ENCODE results near the gene ASTN2. TPM values are rescaled to one million over a fixed set of nuclear protein-coding genes. Genes with fewer than 3 reads are reported as not detected.

The ASTN2 gene
- polyA plus RNA-seq, 2 of the 4 experiments (the other 2 are of a cell fraction), result 5.8 to 11.6 TPM

- 70% methylated on average over 1 of the region's 1 CpG for WGBS (ENCODE audit: missing lambda C conversion rate)
- POLR2A ChIA-PET, result no interaction called here
Observed at GRCh38 chr9:116697362-116697761, 717.5 kb downstream of the ASTN2 start.

GRCh38 chr9:116695438-116695837 is 719.4 kb downstream of the ASTN2 start:
- DNase-seq (ENCODE audit: low read depth in 1 of 2, low spot score in 1 of 2) (no peak), ATAC-seq (no peak), FAIRE-seq (no peak)
- ChIA-PET CTCF (no interaction called here), POLR2A (no interaction called here)
- Histone ChIP-seq H3K27ac (no peak overlapping the region), H3K4me2 (no peak overlapping the region), H3K4me1 (peaks cover 30% of the 10 kb centered on the region), H3K4me3 (no peak overlapping the region), H3K9me3 (no peaks in the 10 kb centered on the region)
- 75% methylated on average over 3 of the region's 3 CpGs for WGBS (ENCODE audit: missing lambda C conversion rate)
- TF ChIP-seq JUN (IDR thresholded peaks at IDR 0.05), result no peak
- TF ChIP-seq RCOR1 (IDR thresholded peaks at IDR 0.05; ENCODE audit: low read depth, low read length), result no peak
- TF ChIP-seq NR3C1 (IDR thresholded peaks at IDR 0.05), result no peak

More at GRCh38 chr9:116697362-116697761, 717.5 kb downstream of the ASTN2 start:
- H3K4me3 ChIP-seq, result no peak overlapping the region
- FAIRE-seq, result no peak
- H3K9me3 ChIP-seq, result no peaks in the 10 kb centered on the region
- CTCF ChIA-PET, result interaction anchor here (0.7 to 3.4 kb wide), 2 partner anchors 8 to 40 kb away, joined by 3 to 11 read pairs; no protein-coding TSS in a partner anchor
- no peak for ATAC-seq
- H3K27ac ChIP-seq, result no peak overlapping the region
- no peak overlapping the region for H3K4me2 ChIP-seq
- no peak for TF ChIP-seq ELK1 (IDR thresholded peaks at IDR 0.05; ENCODE audit: low read depth, low read length)
- DNase-seq (ENCODE audit: low read depth in 1 of 2, low spot score in 1 of 2), result no peak
- H3K4me1 ChIP-seq, result peaks cover 22% of the 10 kb centered on the region; the same call in 2 of the 3 replicates

- POLR2A ChIA-PET, result no interaction called here
- DNase-seq (ENCODE audit: low read depth in 1 of 2, low spot score in 1 of 2), result no peak
- Histone ChIP-seq H3K4me2 (no peak overlapping the region), H3K4me1 (peaks cover 36% of the 10 kb centered on the region), H3K9me3 (no peaks in the 10 kb centered on the region), H3K4me3 (no peak overlapping the region), H3K27ac (no peak overlapping the region)
- CTCF ChIA-PET, result no interaction called here
- no peak for ATAC-seq
- no peak for TF ChIP-seq HES2 (IDR thresholded peaks at IDR 0.05)
- no peak for TF ChIP-seq CEBPB (IDR thresholded peaks at IDR 0.05)
- peak; percentile 16 for TF ChIP-seq MAFK (IDR thresholded peaks at IDR 0.05; ENCODE audit: partially characterized antibody)
- TF ChIP-seq POLR2AphosphoS2 (conservative IDR thresholded peaks at IDR 0.05; ENCODE audit: low read length), result no peak
- WGBS (ENCODE audit: missing lambda C conversion rate), result 93% methylated on average over 4 of the region's 4 CpGs
- no peak for FAIRE-seq
Observed at GRCh38 chr9:116694785-116695291, 720.0 kb downstream of the ASTN2 start.

- H3K4me3 ChIP-seq, result no peak overlapping the region
- H3K9me3 ChIP-seq, result no peaks in the 10 kb centered on the region
- ATAC-seq (peak; percentile 23 to 64; a peak in 3 of 6 replicates), FAIRE-seq (no peak), DNase-seq (ENCODE audit: low read depth in 1 of 2, low spot score in 1 of 2) (no peak)
- 27% methylated on average over 2 of the region's 2 CpGs for WGBS (ENCODE audit: missing lambda C conversion rate)
- ChIA-PET CTCF (interaction anchor here (1.0 to 1.1 kb wide), 2 partner anchors 8 to 44 kb away, joined by 3 to 4 read pairs; no protein-coding TSS in a partner anchor), POLR2A (no interaction called here)
- peak overlapping the region; percentile 4; the same call in 2 of the 3 replicates for H3K4me2 ChIP-seq
- H3K4me1 ChIP-seq, result peaks cover 52% of the 10 kb centered on the region
- no peak overlapping the region for H3K27ac ChIP-seq
- TF ChIP-seq FOXS1 (CRISPR knock-in tag; IDR thresholded peaks at IDR 0.05) (no peak), E2F6 (IDR thresholded peaks at IDR 0.05; ENCODE audit: borderline replicate concordance, low read depth) (no peak), PHF8 (IDR thresholded peaks at IDR 0.05; ENCODE audit: borderline replicate concordance, low read depth) (no peak), EHF (CRISPR knock-in tag; IDR thresholded peaks at IDR 0.05) (no peak), PBX3 (IDR thresholded peaks at IDR 0.05) (no peak), CBX2 (IDR thresholded peaks at IDR 0.05; ENCODE audit: borderline replicate concordance, low read depth) (no peak), MYC (IDR thresholded peaks at IDR 0.05; ENCODE audit: borderline replicate concordance, low read length) (no peak), HOXA7 (CRISPR knock-in tag; IDR thresholded peaks at IDR 0.05) (no peak), FOSL2 (IDR thresholded peaks at IDR 0.05) (no peak), FOSL2 (CRISPR knock-in tag; IDR thresholded peaks at IDR 0.05) (no peak), FOSB (CRISPR knock-in tag; IDR thresholded peaks at IDR 0.05) (no peak)
Observed at GRCh38 chr9:116693233-116693731, 721.6 kb downstream of the ASTN2 start.
